Measurements from ENCODE around the gene AP4S1. TPM values are rescaled to one million over a fixed set of nuclear protein-coding genes. Genes with fewer than 3 reads are reported as not detected.

Gene AP4S1
- total RNA-seq, 1 experiment from 2014 or later: 3.3 TPM

- no peak for TF ChIP-seq CTCF (IDR thresholded peaks at IDR 0.05)
- no peak for TF ChIP-seq REST (IDR thresholded peaks at IDR 0.05; ENCODE audit: insufficient read depth in 1 of 2, low read depth in 2 of 2, low read length in 1 of 2)
- no peak for TF ChIP-seq POLR2AphosphoS5 (IDR thresholded peaks at IDR 0.05; ENCODE audit: low read depth, low read length)
- TF ChIP-seq SIN3A (IDR thresholded peaks at IDR 0.05; ENCODE audit: borderline replicate concordance, insufficient read depth, low read depth, low read length): no peak
- no peak for TF ChIP-seq TCF7L2 (IDR thresholded peaks at IDR 0.05; ENCODE audit: low read depth, low read length)
- DNase-seq (ENCODE audit: low read depth, low spot score) (no peak), ATAC-seq (no peak)
- Histone ChIP-seq H3K4me1 (ENCODE audit: control insufficient read depth, insufficient read depth, low read length) (no peaks in the 10 kb centered on the region), H3K36me3 (ENCODE audit: control insufficient read depth, insufficient read depth, low read length) (peaks cover 39% of the 10 kb centered on the region), H3K9me3 (ENCODE audit: control insufficient read depth, insufficient read depth, low read depth, low read length) (no peaks in the 10 kb centered on the region), H3K27ac (ENCODE audit: low read length) (no peak overlapping the region), H3K27me3 (ENCODE audit: control insufficient read depth, insufficient read depth, low read length) (no peaks in the 10 kb centered on the region), H3K4me3 (ENCODE audit: low read depth in 2 of 2, low read length in 2 of 2) (no peak overlapping the region)
- BruUV-seq (replicated peaks): no TSS peak
- POLR2A ChIA-PET: no interaction called here
- CTCF ChIA-PET: no interaction called here
- in situ Hi-C loops (cut with HindIII; ENCODE audit: low pct_unique_long_range_greater_than_20kb, low sequenced_read_pairs): no loop called here
- intact Hi-C loops (cut with micrococcal nuclease; ENCODE audit: unreplicated experiment): no loop called here
Observed at GRCh38 chr14:31126680-31127079, 101.2 kb downstream of the AP4S1 start.

- POLR2A ChIA-PET: interaction anchor here (0.5 kb wide), 1 partner anchor 199 kb away, joined by 3 read pairs; no protein-coding TSS in a partner anchor
Observed at GRCh38 chr14:31127690-31128089, 102.2 kb downstream of the AP4S1 start.

More at GRCh38 chr14:31127690-31128089, 102.2 kb downstream of the AP4S1 start:
- Histone ChIP-seq H3K27ac (ENCODE audit: low read length) (no peak overlapping the region), H3K36me3 (ENCODE audit: control insufficient read depth, insufficient read depth, low read length) (peaks cover 40% of the 10 kb centered on the region), H3K27me3 (ENCODE audit: control insufficient read depth, insufficient read depth, low read length) (no peaks in the 10 kb centered on the region), H3K4me1 (ENCODE audit: control insufficient read depth, insufficient read depth, low read length) (no peaks in the 10 kb centered on the region), H3K4me3 (ENCODE audit: low read depth in 2 of 2, low read length in 2 of 2) (no peak overlapping the region), H3K9me3 (ENCODE audit: control insufficient read depth, insufficient read depth, low read depth, low read length) (no peaks in the 10 kb centered on the region)
- TF ChIP-seq POLR2AphosphoS5 (IDR thresholded peaks at IDR 0.05; ENCODE audit: low read depth, low read length) (no peak), SIN3A (IDR thresholded peaks at IDR 0.05; ENCODE audit: borderline replicate concordance, insufficient read depth, low read depth, low read length) (no peak), REST (IDR thresholded peaks at IDR 0.05; ENCODE audit: insufficient read depth in 1 of 2, low read depth in 2 of 2, low read length in 1 of 2) (no peak), TCF7L2 (IDR thresholded peaks at IDR 0.05; ENCODE audit: low read depth, low read length) (no peak), CTCF (IDR thresholded peaks at IDR 0.05) (no peak)
- no peak for ATAC-seq
- BruUV-seq (replicated peaks): no TSS peak
- in situ Hi-C loops (cut with HindIII; ENCODE audit: low pct_unique_long_range_greater_than_20kb, low sequenced_read_pairs) (no loop called here), intact Hi-C loops (cut with micrococcal nuclease; ENCODE audit: unreplicated experiment) (no loop called here)
- no peak for DNase-seq (ENCODE audit: low read depth, low spot score)
- CTCF ChIA-PET: no interaction called here

Measured in Panc1 (cell line).